Jurkat, Clone E6-1 (cell line): ENCODE measurements around the gene C22orf15.

Source experiments
- DNase-seq: peaks from one replicate; pipeline ENCODE4 v3.0.0-alpha.2; 2011; ENCODE audit warnings: low read depth, low spot score
- H3K4me3 ChIP-seq: 2 replicates; pipeline ENCODE4 v1.5.1; 2011; ENCODE audit warnings: mild to moderate bottlenecking, low read length, control low read depth, moderate library complexity

The C22orf15 gene

GRCh38 chr22:23782703-23783102, 19.9 kb downstream of the C22orf15 start:
- DNase-seq, result no peak
- H3K4me3 ChIP-seq, result no peak overlapping the region

GRCh38 chr22:23783265-23784150, 20.7 kb downstream of the C22orf15 start:
- no peak overlapping the region for H3K4me3 ChIP-seq
- DNase-seq, result no peak

DNA sequence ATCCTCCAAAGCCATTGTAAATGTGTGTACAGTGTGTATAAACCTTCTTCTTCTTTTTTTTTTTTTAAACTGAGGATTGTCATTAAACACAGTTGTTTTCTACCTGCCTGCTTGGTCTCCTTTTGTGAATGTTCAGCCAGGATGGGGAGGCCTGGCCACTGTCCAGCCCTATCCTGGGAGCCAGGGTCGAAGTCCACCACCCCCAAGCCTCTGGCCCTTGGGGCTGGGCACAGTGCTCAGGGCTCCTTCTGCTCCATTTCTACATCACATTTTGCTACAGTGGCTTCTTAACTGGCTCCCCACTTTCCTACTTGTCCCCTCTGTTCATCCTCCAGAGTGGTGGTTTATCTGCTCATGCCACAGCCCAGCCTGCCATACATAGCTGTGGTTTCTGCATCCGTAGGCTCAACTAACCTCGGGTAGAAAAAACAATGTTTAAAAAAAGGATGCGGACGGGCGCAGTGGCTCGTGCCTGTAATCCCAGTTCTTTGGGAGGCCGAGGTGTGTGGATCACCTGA, 21.5 kb downstream of the C22orf15 start:
- DNase-seq, result peak; percentile 84
- H3K4me3 ChIP-seq, result peak overlapping the region; percentile 28

- peak overlapping the region; percentile 72 for H3K4me3 ChIP-seq
- peak; percentile 95 for DNase-seq
These were observed 23.5 kb downstream of the C22orf15 start for GRCh38 chr22:23786261-23786710.

GRCh38 chr22:23786752-23787599, 24.2 kb downstream of the C22orf15 start, which contains the start of gene SMARCB1:
TSS of gene SMARCB1 (plus strand) at chr22:23786966. CDS start at chr22:23787170, 204 bp downstream.
- peak; percentile 82 for DNase-seq
- H3K4me3 ChIP-seq, result peak within 1 kb of the TSS; percentile 72

GRCh38 chr22:23787600-23787896, 24.8 kb downstream of the C22orf15 start:
- DNase-seq, result no peak

GRCh38 chr22:23787910-23788309, 25.1 kb downstream of the C22orf15 start:
- H3K4me3 ChIP-seq, result peak overlapping the region; percentile 72
- DNase-seq, result no peak

More at GRCh38 chr22:23787600-23787896, 24.8 kb downstream of the C22orf15 start:
- H3K4me3 ChIP-seq, result peak overlapping the region; percentile 72

DNA sequence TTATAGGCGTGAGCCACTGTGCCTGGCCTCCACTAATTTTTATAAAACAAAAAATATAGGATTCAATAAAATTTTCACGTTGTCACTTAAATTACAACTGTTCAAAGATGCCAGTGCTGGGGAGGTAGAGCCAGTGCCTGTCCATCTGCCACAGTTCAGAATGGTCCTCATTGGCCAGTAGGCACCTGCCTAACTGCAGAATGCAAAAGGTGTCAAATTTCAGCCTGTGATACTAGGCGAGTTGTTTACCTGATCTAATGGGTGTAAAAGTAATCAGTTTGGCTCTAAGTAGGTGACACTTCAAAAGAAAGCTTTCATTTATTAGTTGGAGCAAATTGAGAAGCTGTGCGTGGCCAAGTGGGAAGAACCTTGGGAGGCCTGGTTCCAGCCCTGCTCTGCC, 26.3 kb downstream of the C22orf15 start:
- H3K4me3 ChIP-seq, result no peak overlapping the region
- no peak for DNase-seq

- no peak overlapping the region for H3K4me3 ChIP-seq
- no peak for DNase-seq
These were observed 26.8 kb downstream of the C22orf15 start for GRCh38 chr22:23789638-23790037.

GRCh38 chr22:23790819-23791737, 28.3 kb downstream of the C22orf15 start:
- H3K4me3 ChIP-seq, result no peak overlapping the region
- DNase-seq, result no peak

DNA sequence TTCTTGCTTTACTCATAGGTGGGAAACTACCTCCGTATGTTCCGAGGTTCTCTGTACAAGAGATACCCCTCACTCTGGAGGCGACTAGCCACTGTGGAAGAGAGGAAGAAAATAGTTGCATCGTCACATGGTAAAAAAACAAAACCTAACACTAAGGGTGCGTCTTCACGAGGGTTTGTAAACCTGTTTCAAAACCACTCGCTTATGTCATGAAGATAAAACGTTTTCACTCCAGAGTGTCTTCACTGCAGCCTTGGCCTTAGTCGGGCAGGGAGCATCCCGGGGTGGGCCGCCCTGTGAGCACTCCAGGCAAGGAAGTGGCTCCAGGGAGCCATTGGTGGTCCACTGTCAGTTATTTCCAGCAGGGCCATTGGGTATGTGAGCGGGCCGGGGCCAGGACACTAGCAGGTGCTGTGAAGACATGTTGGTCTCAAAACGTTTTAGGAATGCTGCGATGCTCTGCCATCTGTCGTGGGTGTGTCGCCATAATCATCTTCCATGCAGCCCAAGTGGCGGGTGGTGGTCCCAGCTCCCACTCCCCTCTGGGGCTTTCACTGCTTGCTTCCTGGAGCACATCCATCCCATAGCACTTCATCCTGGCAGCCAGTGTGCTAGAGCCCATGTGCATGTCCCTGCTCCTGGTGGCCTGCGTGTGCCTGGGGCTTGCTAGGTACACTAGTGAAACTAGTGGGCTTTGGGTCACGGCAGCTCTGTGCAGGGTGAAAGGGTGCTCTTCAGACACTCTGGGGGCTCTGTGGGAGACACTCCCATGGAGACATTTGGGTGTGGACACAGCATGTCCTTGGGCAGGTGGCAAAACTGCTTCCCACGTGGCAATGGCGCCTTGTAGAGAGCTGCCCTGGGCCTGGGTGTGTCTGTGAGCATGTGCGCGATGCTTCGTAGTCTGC, 29.2 kb downstream of the C22orf15 start:
- DNase-seq, result no peak
- H3K4me3 ChIP-seq, result no peak overlapping the region

- no peak overlapping the region for H3K4me3 ChIP-seq
- no peak for DNase-seq
These were observed 30.5 kb downstream of the C22orf15 start for GRCh38 chr22:23793326-23793725.

DNA sequence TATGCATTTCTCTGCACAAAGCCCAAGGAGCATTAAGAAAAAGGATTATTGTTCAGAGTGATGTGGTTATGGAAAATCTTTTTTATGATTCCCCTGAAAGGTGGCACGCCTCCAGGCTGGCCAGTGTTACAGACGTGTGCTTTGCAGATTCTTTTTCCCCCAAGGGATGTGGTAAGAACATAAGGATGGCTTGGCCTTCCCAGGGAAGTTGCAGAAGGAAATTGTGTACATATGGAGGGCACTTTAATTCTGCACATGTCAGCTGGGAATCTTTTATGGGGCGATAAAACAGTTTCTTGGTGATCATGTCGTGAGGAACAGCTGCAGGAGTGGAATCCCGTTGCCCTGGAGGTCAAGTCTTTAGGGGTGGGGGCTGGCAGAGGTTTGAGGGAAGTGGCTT, 33.7 kb downstream of the C22orf15 start:
- no peak for DNase-seq
- H3K4me3 ChIP-seq, result no peak overlapping the region

DNA sequence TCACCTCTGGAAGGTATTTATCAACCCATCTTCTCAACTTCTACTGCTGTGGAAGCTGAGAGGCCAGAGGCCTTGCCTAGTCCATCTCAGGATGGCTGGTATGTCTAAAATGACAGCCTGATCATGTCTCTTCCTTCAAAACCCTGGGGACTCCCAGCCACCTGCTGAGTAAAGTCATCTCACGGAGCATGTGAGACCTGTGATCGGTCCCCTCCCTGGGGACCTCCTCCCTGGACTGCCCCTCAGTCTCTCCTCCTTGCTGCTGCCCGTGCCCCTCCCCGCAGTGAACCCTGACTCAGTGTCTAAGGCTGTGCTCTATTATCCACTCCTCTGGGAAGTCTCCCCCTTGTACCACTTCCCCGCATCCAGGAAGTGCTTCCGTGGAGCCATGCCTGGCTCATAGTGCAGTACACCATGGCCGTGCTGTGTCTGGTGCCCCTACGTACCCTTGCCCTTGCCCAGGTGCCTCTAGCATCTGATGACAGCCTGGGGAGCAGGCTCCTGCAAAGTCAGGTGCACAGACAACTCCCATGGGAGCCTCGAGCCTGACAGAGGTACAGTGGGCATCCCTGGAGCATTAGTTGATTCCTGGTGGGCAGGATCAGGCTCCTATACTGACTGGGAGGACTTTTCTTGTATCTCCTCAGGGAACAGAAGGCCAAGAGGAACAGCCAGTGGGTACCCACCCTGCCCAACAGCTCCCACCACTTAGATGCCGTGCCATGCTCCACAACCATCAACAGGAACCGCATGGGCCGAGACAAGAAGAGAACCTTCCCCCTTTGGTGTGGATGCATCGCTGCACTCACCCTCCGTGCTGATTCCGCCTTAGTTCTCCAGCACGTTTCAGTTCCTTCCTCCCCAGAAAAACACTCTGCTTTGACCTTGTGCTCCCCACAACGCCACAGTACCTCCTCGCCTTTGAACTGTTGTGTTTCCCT, 37.8 kb downstream of the C22orf15 start:
- H3K4me3 ChIP-seq, result no peak overlapping the region
- no peak for DNase-seq

- DNase-seq, result no peak
- no peak overlapping the region for H3K4me3 ChIP-seq
These were observed 38.5 kb downstream of the C22orf15 start for GRCh38 chr22:23801238-23801821.

DNA sequence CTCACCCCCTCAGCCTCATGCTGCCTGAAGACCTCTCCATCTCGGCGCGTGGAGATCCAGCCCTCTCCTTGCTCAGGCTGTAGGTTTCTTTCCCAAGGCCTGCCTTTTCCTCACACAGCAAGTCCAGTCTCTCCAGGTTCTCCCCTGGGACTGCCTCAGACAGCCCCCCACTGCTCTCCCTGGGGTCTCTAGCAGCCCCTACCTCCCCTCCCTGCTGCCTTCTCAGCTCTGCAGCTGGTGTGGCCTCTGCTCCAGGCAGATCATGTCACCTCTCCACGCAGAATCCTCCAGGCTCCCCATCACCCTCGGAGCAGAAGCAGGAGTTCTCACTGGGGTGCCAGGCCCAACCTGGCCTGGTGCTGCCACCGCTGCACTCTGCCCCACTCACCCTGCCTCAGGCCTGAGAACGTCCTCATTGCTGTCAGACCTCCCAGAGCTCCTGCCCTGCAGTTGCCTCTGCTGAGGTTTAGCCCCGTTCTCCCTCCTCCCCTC, 39.1 kb downstream of the C22orf15 start:
- H3K4me3 ChIP-seq, result no peak overlapping the region
- DNase-seq, result no peak
